GM12891 (cell line): Measurements from ENCODE around the gene RGS10.

ENCODE experiments used
- PAX5 ChIP-seq: IDR thresholded peaks from 2 replicates; pipeline ENCODE4 v1.6.1; 2011; ENCODE audit warnings: low read length, moderate library complexity, mild to moderate bottlenecking; ENCODE audit not compliant: insufficient read depth, severe bottlenecking
- POLR2A ChIP-seq: IDR thresholded peaks from 2 replicates; pipeline ENCODE4 v1.6.1; 2011; ENCODE audit warnings: low read depth, low read length, control low read depth
- POLR2AphosphoS5 ChIP-seq: IDR thresholded peaks from 2 replicates; pipeline ENCODE4 v1.6.1; 2011; ENCODE audit warnings: low read depth, low read length, control low read depth
- POU2F2 ChIP-seq: IDR thresholded peaks from 2 replicates; pipeline ENCODE4 v1.6.1; 2011; ENCODE audit warnings: low read depth, mild to moderate bottlenecking, control low read depth, low read length, moderate library complexity
- SPI1 ChIP-seq: IDR thresholded peaks from 2 replicates; pipeline ENCODE4 v1.6.1; 2011; ENCODE audit warnings: low read depth, low read length, control low read depth
- TAF1 ChIP-seq: IDR thresholded peaks from 2 replicates; pipeline ENCODE4 v1.6.1; 2011; ENCODE audit warnings: low read depth, low read length, control low read depth

GRCh38 chr10:119494236-119495020 is 48.1 kb downstream of the RGS10 start:
- TF ChIP-seq POLR2A (no peak), PAX5 (no peak), POLR2AphosphoS5 (no peak), TAF1 (no peak), SPI1 (no peak), POU2F2 (no peak)
